CD4-positive, alpha-beta T cell treated with Interleukin-4 for 4 hours (primary cell): ENCODE data around the gene CLEC7A.

ENCODE experiments used
- DNase-seq: peaks from one replicate; pipeline ENCODE4 v3.0.0-alpha.2; 2020

Gene CLEC7A

GRCh38 chr12:10130042-10130441 lies at the start of gene CLEC7A:
TSS of gene CLEC7A (minus strand) at chr12:10130199. CDS start at chr12:10130082, 117 bp downstream.
- peak; percentile 28 for DNase-seq

GRCh38 chr12:10179776-10180181 lies 49.8 kb upstream of the CLEC7A start:
- no peak for DNase-seq

GRCh38 chr12:10178821-10179220 lies 48.8 kb upstream of the CLEC7A start, which contains the start of gene TMEM52B:
TSS of gene TMEM52B (plus strand) at chr12:10179032. CDS start at chr12:10179575, 543 bp downstream.
- no peak for DNase-seq

GRCh38 chr12:10175846-10176636 lies 46.0 kb upstream of the CLEC7A start:
- no peak for DNase-seq

- no peak for DNase-seq
Measured at GRCh38 chr12:10174986-10175614, 45.1 kb upstream of the CLEC7A start.

GRCh38 chr12:10171973-10172728 lies 42.2 kb upstream of the CLEC7A start, which contains the start of gene OLR1:
TSS of gene OLR1 (minus strand) at chr12:10172132. CDS start at chr12:10172077, 55 bp downstream.
- peak; percentile 7 for DNase-seq

- no peak for DNase-seq
Measured at GRCh38 chr12:10170216-10170615, 40.2 kb upstream of the CLEC7A start.

- DNase-seq, result no peak
Measured at GRCh38 chr12:10169104-10169503, 39.1 kb upstream of the CLEC7A start.

- DNase-seq, result no peak
Measured at GRCh38 chr12:10167599-10167998, 37.6 kb upstream of the CLEC7A start.

GRCh38 chr12:10165421-10165820 lies 35.4 kb upstream of the CLEC7A start:
- no peak for DNase-seq

- DNase-seq, result no peak
Measured at GRCh38 chr12:10163084-10163483, 33.1 kb upstream of the CLEC7A start.

- no peak for DNase-seq
Measured at GRCh38 chr12:10160617-10161385, 30.8 kb upstream of the CLEC7A start.

GRCh38 chr12:10159280-10159679 lies 29.3 kb upstream of the CLEC7A start:
- DNase-seq, result no peak

- no peak for DNase-seq
Measured at GRCh38 chr12:10158406-10158805, 28.4 kb upstream of the CLEC7A start.

GRCh38 chr12:10155966-10156365 lies 26.0 kb upstream of the CLEC7A start:
- no peak for DNase-seq

GRCh38 chr12:10154145-10154496 lies 24.1 kb upstream of the CLEC7A start:
- DNase-seq, result no peak

- DNase-seq, result peak; percentile 64
Measured at GRCh38 chr12:10153271-10154144, 23.5 kb upstream of the CLEC7A start.

GRCh38 chr12:10151621-10152020 lies 21.6 kb upstream of the CLEC7A start:
- DNase-seq, result no peak

- DNase-seq, result no peak
Measured at GRCh38 chr12:10147714-10148403, 17.9 kb upstream of the CLEC7A start.

- no peak for DNase-seq
Measured at GRCh38 chr12:10142976-10143589, 13.1 kb upstream of the CLEC7A start.

GRCh38 chr12:10140001-10140400 lies 10.0 kb upstream of the CLEC7A start:
- DNase-seq, result peak; percentile 41
